AG09319 (cell line): ENCODE results near the gene R3HDM2.

Source experiments
- DNase-seq: peaks from one replicate; pipeline ENCODE4 v3.0.0-alpha.2; 2010; ENCODE audit warnings: low read depth; ENCODE audit errors: extremely low read depth
- TF ChIP-seq, protein P1 (sequence below): IDR thresholded peaks from 2 replicates; pipeline ENCODE4 v1.5.1; 2011; ENCODE audit warnings: low read depth, mild to moderate bottlenecking, inconsistent platforms, low read length, moderate library complexity

Gene R3HDM2

DNA sequence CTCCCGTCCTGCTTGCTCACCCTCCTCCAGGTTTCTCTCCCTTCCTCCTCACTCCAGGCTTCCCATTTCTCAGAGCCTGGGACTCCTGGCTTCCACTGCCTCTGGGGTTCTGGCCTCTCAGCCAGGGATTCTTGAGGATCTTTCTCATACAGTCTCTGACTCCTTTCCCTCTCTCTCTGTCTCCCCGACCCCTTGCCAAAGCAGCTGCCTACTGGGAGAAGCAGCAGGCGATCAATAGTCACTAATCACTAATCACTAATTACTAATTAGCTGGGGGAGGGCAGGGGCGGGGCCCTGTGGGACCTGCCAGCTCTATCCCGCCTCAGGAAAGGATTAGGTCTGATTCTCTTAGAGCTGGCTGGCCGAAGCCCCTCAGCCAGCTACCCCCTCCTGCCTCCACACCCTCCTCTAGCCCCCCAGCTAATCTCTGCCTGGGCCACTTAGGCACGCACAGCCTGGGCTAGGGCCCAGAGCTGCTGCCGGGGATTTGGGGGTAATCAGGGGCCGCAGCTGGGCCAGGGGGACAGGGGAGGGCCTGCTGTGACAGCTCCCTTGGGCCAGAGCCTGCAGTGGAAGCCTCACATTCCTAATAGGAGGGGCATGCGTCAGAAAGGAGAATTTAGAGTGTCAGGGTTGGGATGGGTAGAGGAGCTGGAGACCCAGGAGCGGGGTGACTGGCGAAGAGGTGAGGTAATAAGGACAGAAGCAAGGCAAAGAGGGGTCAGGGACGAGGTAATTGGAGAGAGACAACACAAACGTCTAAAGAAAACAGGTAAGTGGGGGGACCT is 211.4 kb downstream of the R3HDM2 start:
- TF ChIP-seq, protein P1, sequence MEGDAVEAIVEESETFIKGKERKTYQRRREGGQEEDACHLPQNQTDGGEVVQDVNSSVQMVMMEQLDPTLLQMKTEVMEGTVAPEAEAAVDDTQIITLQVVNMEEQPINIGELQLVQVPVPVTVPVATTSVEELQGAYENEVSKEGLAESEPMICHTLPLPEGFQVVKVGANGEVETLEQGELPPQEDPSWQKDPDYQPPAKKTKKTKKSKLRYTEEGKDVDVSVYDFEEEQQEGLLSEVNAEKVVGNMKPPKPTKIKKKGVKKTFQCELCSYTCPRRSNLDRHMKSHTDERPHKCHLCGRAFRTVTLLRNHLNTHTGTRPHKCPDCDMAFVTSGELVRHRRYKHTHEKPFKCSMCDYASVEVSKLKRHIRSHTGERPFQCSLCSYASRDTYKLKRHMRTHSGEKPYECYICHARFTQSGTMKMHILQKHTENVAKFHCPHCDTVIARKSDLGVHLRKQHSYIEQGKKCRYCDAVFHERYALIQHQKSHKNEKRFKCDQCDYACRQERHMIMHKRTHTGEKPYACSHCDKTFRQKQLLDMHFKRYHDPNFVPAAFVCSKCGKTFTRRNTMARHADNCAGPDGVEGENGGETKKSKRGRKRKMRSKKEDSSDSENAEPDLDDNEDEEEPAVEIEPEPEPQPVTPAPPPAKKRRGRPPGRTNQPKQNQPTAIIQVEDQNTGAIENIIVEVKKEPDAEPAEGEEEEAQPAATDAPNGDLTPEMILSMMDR: no peak
- DNase-seq: no peak

DNA sequence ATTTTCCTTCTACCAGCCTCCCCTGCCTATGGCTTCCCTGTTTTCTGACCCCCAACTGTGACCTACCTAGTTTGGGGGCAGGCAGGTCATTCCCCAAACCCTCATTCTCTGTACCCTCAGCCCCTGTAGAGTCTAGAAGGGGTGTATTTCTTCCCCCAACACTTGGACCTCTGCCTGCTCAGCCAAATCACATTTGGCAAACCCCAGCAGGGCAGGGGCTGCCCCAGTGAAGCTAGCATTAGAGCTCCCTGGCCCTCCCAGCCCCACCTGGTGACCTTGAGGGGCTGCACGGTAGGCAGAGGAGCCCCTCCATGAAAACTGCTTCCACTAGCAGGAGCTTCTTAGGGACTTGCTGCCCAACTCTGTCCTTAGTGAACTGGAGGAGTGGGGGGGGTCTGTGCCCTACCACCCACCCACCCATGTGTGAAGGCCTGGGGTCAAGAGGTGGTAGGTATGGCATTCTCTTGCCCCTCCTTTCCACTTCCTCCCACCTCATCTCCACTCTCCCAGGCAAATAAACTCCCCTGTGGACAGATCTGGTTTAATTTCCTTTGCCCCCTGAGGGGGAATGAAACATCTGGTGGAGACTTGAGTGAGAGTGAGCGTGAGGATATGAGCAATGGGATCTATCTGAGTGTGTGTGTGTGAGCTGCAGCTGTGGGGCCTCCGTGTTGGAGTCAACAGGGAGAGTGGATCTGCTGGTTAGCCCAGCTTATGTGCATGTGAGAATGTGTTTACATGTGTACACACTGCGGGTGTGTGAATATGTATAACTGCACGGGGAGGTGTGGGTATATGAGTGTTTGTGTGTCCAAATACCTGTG is 212.6 kb downstream of the R3HDM2 start:
- TF ChIP-seq, protein P1: no peak
- no peak for DNase-seq

DNA sequence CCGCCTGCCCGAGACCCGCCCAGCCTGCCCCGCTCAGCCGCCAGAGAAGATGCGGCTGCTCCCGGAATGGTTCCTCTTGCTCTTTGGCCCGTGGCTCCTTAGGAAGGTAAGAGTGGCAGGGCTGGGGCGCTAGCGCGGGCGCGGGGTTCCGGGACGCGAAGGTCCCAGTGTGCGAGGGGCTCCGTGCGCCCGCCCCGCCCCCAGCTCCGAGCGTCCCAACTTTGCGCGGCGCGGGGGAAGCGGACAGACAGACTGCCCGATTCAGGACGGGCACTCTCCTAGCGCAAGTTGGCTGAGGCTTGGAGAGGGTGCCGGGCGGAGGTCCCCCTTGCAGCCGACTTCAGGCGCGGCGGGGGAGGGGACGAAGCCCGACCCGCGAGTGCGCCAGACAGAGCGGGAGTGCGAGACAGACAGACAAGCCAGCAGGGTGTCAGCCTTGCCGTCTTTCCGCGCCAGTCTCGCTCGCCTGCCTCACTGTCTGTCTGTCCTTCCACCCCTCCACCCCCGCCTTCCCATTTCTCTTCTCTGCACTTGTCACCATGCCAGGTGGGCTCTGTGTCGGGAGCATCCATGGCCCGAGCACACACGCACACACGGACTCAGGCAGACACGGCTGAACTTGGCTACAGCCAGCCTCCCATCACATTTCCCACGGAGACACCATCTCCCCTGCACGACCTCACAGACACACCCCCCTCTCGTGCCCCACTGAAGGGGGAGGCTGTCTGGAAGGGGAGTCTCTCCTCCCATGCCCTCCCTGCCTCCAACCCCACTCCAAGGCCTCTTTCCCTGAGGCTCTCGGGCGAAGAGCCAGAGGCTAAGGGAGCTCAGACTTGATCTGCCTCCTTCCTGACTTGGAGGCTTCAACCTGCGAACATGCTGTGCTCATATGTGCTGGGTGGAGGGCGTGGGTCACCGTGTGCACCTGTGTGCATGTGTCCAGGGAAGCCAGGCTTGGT is 213.6 kb downstream of the R3HDM2 start:
- no peak for DNase-seq
- TF ChIP-seq, protein P1: no peak

DNA sequence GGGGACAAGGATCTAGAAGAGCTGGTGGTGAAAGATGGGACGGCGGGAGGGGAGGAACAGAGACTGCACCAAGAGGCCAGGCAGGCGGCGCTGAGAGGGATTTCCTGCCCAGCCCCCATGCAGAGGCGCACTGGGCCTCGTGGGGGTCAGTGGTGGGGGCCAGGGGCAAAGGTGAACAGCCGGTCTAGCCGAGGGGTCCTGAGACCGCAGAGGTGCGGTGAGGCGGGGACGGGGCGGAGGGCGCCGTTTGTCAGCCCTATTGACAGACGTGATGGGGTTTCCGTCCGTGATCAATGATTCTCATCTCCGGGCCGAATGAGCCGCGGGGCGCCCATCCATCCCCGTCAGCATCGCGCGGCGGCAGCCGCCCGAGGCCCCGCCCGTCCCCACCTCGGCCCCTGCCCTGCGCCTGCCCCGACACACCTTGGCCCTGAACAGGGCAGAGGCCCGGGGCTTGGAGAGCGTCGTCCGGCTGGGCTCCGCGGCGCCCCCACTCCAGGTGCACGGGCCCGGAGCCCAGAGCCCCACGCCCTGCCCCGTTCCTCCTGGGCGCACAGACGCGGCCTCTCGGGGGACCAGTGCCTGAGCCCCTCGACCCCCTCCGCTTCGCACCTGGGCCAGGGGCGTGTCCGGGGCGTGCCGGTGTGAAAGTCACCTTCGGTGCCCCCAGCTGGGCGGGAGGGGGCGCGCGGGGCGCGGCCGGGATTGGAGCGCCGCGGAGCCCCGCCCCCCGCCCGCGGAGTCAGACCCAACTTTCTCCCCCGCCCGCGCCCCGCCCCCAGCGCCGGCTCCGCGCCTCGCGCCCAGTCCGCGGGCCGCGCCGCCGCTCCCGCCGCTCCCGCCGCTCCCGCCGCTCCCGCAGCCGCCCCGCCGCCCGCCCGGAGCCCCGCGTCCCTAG is 214.6 kb downstream of the R3HDM2 start, which contains the start of gene NXPH4:
NXPH4 (plus strand) TSS at position 781 of the 898 bp plus-strand sequence. CDS start 176 bp downstream, outside the sequence.
- DNase-seq: no peak
- TF ChIP-seq, protein P1: no peak

DNA sequence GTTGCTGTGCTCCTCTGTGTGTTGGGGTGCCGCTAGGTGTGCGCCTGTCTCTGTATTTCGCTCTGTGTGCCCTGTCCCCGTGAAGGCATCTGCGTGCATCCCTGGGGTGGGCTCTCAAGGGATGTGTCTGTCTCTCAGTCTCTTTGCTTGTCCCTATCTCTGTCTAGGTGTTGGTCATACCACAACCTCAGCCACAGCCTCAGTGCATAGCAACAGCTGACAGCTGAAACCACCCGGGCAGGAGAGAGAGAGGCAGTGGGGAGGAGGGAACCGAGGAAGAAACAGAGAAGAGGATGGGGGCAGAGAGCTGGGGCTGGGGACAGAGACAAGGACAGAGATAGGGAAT is 215.2 kb downstream of the R3HDM2 start:
- TF ChIP-seq, protein P1: no peak
- DNase-seq: no peak

DNA sequence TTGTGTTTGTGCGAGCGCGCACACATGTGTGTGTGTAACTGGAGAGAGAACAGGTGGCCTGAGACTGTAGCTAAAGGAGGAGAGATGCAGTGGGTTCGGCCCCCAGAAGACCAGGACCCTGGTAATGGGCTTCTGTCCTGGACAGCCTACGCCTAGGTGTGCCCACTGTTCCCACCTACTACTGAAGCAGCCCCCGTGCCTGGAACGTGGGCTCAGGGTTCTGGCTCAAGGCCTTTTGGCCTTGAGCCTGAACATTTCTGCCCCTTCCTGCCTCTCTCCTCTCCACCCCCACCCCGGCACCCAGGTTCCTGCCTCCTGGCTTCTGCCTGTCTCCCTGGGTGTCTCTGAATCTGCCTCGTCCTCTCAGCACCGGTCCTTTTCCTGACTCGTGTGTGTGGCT is 215.8 kb downstream of the R3HDM2 start:
- DNase-seq: no peak
- TF ChIP-seq, protein P1: no peak
